ENCODE results near the gene SYTL3.

- no peak for TF ChIP-seq CTCF (conservative IDR thresholded peaks at IDR 0.05; ENCODE audit: low read length)
- TF ChIP-seq EZH2phosphoT487 (IDR thresholded peaks at IDR 0.05; ENCODE audit: borderline replicate concordance): no peak
Observed at GRCh38 chr6:158642097-158642601, 7.7 kb upstream of the SYTL3 start.
